Natural killer cell treated with Interleukin-12 subunit alpha and Interleukin-12 subunit beta and Interleukin-15 and Interleukin-18, amount 100 ng/mL, for 72 hours (primary cell): ENCODE measurements around the gene NUSAP1. TPM values are rescaled to one million over a fixed set of nuclear protein-coding genes. Genes with fewer than 3 reads are reported as not detected.
"Not testable (repeated sequence)": the region's sequence is repeated elsewhere in the genome, so short reads cannot be mapped to it uniquely, and the experiment has no call there.

ENCODE experiments used
- ATAC-seq, 2 donors: fragments of 150-1000 bp; cut with Tn5 transposase in 1 of 2; sonication (Bioruptor Pico), chemical (Tn5 transposase) in 1 of 2; 2 replicates each; pipeline ENCODE4 v1.10.0; 2021
- DNase-seq: peaks from one replicate; pipeline ENCODE4 v3.0.0; 2022; ENCODE audit warnings: low spot score
- H3K27ac Mint-ChIP-seq, 2 donors: 1 replicate in 1 of 2; 2 replicates in 1 of 2; pipeline ENCODE4 v1.8.0; 2022; ENCODE audit warnings: mixed read lengths in 2 of 2, mild to moderate bottlenecking in 1 of 2, moderate library complexity in 1 of 2
- H3K27me3 Mint-ChIP-seq, 2 donors: 1 replicate in 1 of 2; 2 replicates in 1 of 2; pipeline ENCODE4 v1.8.0; 2022; ENCODE audit warnings: mixed read lengths in 2 of 2
- H3K36me3 Mint-ChIP-seq: one replicate; pipeline ENCODE4 v1.8.0; 2022; ENCODE audit warnings: mixed read lengths
- H3K4me1 Mint-ChIP-seq, 2 donors: 1 replicate in 1 of 2; 2 replicates in 1 of 2; pipeline ENCODE4 v1.8.0; 2022; ENCODE audit warnings: low read depth in 2 of 2, mixed read lengths in 2 of 2, mild to moderate bottlenecking in 1 of 2
- H3K4me3 Mint-ChIP-seq: one replicate; pipeline ENCODE4 v1.8.0; 2022; ENCODE audit warnings: mixed read lengths
- H3K9me3 Mint-ChIP-seq: 2 replicates; pipeline ENCODE4 v1.8.0; 2022; ENCODE audit warnings: mixed read lengths
- total RNA-seq, 2 donors: library from RNA; stranded (reverse); gene quantifications; one replicate each; pipeline ENCODE4 v1.2.3, GENCODE V29; 2022

NUSAP1 gene
- total RNA-seq, 2 donors from 2014 or later, result 80.5 to 118 TPM

- DNase-seq, result no peak
- peaks cover 9% of the 10 kb centered on the region for H3K36me3 Mint-ChIP-seq
- no peak overlapping the region for H3K27ac Mint-ChIP-seq
- H3K27me3 Mint-ChIP-seq, result no peaks in the 10 kb centered on the region
- ATAC-seq, result no peak
- peaks cover 0 to 14% of the 10 kb centered on the region in 2 donors for H3K4me1 Mint-ChIP-seq
- no peak overlapping the region for H3K4me3 Mint-ChIP-seq
- no peaks in the 10 kb centered on the region for H3K9me3 Mint-ChIP-seq
These were observed 28.4 kb upstream of the NUSAP1 start for GRCh38 chr15:41304149-41304770.

- ATAC-seq, result no peak
- H3K4me3 Mint-ChIP-seq, result no peak overlapping the region
- H3K4me1 Mint-ChIP-seq, result peaks cover 0 to 8% of the 10 kb centered on the region in 2 donors
- DNase-seq, result no peak
- peaks cover 4% of the 10 kb centered on the region for H3K36me3 Mint-ChIP-seq
- H3K27ac Mint-ChIP-seq, result no peak overlapping the region
- H3K27me3 Mint-ChIP-seq, result no peaks in the 10 kb centered on the region
- no peaks in the 10 kb centered on the region for H3K9me3 Mint-ChIP-seq
These were observed 25.0 kb upstream of the NUSAP1 start for GRCh38 chr15:41307679-41308078.

GRCh38 chr15:41309226-41309905, 23.3 kb upstream of the NUSAP1 start:
- Mint-ChIP-seq H3K9me3 (no peaks in the 10 kb centered on the region), H3K4me1 (no peaks in the 10 kb centered on the region), H3K4me3 (no peak overlapping the region), H3K27ac (no peak overlapping the region), H3K36me3 (peaks cover 4% of the 10 kb centered on the region), H3K27me3 (no peaks in the 10 kb centered on the region)
- no peak for ATAC-seq
- DNase-seq, result no peak

DNA sequence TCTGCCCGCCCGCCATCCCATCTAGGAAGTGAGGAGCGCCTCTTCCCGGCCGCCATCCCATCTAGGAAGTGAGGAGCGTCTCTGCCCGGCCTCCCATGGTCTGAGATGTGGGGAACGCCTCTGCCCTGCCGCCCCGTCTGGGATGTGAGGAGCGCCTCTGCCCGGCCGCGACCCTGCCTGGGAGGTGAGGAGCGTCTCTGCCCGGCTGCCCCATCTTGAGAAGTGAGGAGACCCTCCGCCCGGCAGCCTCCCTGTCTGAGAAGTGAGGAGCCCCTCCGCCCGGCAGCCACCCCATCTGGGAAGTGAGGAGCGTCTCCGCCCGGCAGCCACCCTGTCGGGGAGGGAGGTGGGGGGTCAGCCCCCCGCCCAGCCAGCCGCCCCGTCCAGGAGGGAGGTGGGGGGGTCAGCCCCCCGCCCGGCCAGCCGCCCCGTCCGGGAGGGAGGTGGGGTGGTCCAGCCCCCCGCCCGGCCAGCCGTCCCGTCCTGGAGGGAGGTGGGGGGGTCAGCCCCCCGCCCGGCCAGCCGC, 11.8 kb upstream of the NUSAP1 start:
- DNase-seq, H3K27me3 Mint-ChIP-seq, ATAC-seq, H3K4me3 Mint-ChIP-seq, H3K9me3 Mint-ChIP-seq, H3K27ac Mint-ChIP-seq, H3K36me3 Mint-ChIP-seq, H3K4me1 Mint-ChIP-seq: not testable (repeated sequence)

- H3K4me1 Mint-ChIP-seq, result peaks cover 0 to 3% of the 10 kb centered on the region in 2 donors
- ATAC-seq (no peak), DNase-seq (no peak)
- no peak overlapping the region for H3K27ac Mint-ChIP-seq
- no peaks in the 10 kb centered on the region for H3K36me3 Mint-ChIP-seq
- no peaks in the 10 kb centered on the region for H3K9me3 Mint-ChIP-seq
- no peak overlapping the region for H3K4me3 Mint-ChIP-seq
- no peaks in the 10 kb centered on the region for H3K27me3 Mint-ChIP-seq
These were observed 9.1 kb upstream of the NUSAP1 start for GRCh38 chr15:41323611-41324010.

GRCh38 chr15:41331281-41331680, 1.4 kb upstream of the NUSAP1 start:
- Mint-ChIP-seq H3K36me3 (no peaks in the 10 kb centered on the region), H3K9me3 (no peaks in the 10 kb centered on the region), H3K27ac (peak overlapping the region; percentile 85 to 86), H3K4me3 (peak overlapping the region; percentile 90), H3K27me3 (no peaks in the 10 kb centered on the region), H3K4me1 (peaks cover 24 to 25% of the 10 kb centered on the region in 2 donors)
- no peak for ATAC-seq
- no peak for DNase-seq

DNA sequence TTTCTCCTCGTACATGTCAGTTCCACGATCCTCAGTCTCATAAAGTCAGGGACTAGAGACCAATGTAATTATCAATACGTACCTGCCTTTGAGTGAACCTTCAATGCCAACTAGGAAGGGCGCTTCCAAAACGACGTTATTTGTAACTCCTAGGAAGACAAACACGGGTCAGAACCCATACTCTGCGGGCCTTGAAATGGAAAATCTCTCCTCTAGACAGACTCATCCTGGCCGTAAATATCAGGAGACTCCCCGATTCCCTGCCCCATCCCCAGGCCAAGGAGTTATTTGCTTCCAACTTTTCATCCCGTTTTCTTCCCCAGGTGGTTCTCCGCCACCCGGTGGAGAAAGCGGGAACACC, 868 bp upstream of the NUSAP1 start:
- no peaks in the 10 kb centered on the region for H3K36me3 Mint-ChIP-seq
- no peaks in the 10 kb centered on the region for H3K27me3 Mint-ChIP-seq
- H3K4me1 Mint-ChIP-seq, result peaks cover 25 to 29% of the 10 kb centered on the region in 2 donors
- H3K4me3 Mint-ChIP-seq, result peak overlapping the region; percentile 90
- DNase-seq, result no peak
- ATAC-seq, result no peak
- H3K9me3 Mint-ChIP-seq, result no peaks in the 10 kb centered on the region
- peak overlapping the region; percentile 85 to 86 for H3K27ac Mint-ChIP-seq

DNA sequence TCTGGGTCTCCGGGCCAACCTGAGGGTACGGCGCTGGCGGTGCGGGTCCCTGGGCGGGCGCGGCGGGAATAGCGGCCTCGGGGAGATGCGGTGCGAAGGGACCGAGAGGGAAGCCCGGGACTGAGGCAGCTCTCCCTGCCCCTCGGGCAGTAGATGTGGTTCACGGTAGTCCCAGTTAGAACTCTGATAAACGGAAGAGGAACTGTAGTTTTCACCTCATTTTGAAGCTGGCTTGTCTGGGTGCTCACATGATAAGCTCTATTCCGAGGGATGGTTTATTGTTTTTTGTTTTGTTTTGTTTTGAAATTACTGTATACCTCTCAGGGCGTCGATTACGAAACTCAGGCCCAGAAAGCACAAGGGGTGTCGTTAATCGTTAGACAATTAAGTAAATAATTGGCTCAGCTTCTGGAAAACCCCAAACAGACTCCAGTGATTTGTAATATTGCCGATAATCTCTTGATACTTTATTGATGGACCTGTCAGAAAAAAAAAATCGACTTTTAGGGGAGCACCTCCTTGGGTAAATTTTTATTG, 413 bp downstream of the NUSAP1 start:
- peaks cover 4% of the 10 kb centered on the region for H3K36me3 Mint-ChIP-seq
- no peaks in the 10 kb centered on the region for H3K27me3 Mint-ChIP-seq
- peak overlapping the region; percentile 85 to 86 for H3K27ac Mint-ChIP-seq
- no peak for DNase-seq
- peak overlapping the region; percentile 90 for H3K4me3 Mint-ChIP-seq
- H3K4me1 Mint-ChIP-seq, result peaks cover 25 to 36% of the 10 kb centered on the region in 2 donors
- peak in 1 of 2 donors; percentile 13 for ATAC-seq
- no peaks in the 10 kb centered on the region for H3K9me3 Mint-ChIP-seq

- DNase-seq (no peak), ATAC-seq (no peak)
- Mint-ChIP-seq H3K9me3 (no peaks in the 10 kb centered on the region), H3K36me3 (peaks cover 4% of the 10 kb centered on the region), H3K27ac (peak overlapping the region; percentile 16 to 76), H3K4me1 (peaks cover 28 to 36% of the 10 kb centered on the region in 2 donors), H3K4me3 (peak overlapping the region; percentile 90), H3K27me3 (no peaks in the 10 kb centered on the region)
These were observed 1.8 kb downstream of the NUSAP1 start for GRCh38 chr15:41334293-41335120.

- DNase-seq (no peak), ATAC-seq (no peak)
- Mint-ChIP-seq H3K4me1 (peaks cover 29 to 34% of the 10 kb centered on the region in 2 donors), H3K36me3 (peaks cover 16% of the 10 kb centered on the region), H3K9me3 (no peaks in the 10 kb centered on the region), H3K4me3 (no peak overlapping the region), H3K27ac (no peak overlapping the region), H3K27me3 (no peaks in the 10 kb centered on the region)
These were observed 3.9 kb downstream of the NUSAP1 start for GRCh38 chr15:41336549-41336948.

- Mint-ChIP-seq H3K4me3 (no peak overlapping the region), H3K27ac (no peak overlapping the region), H3K36me3 (peaks cover 21% of the 10 kb centered on the region), H3K4me1 (peaks cover 29 to 34% of the 10 kb centered on the region in 2 donors), H3K27me3 (no peaks in the 10 kb centered on the region), H3K9me3 (no peaks in the 10 kb centered on the region)
- DNase-seq (no peak), ATAC-seq (no peak)
These were observed 4.4 kb downstream of the NUSAP1 start for GRCh38 chr15:41337047-41337446.

GRCh38 chr15:41337631-41338522, 5.2 kb downstream of the NUSAP1 start:
- peak overlapping the region; percentile 1 for H3K4me3 Mint-ChIP-seq
- no peaks in the 10 kb centered on the region for H3K27me3 Mint-ChIP-seq
- peak overlapping the region in 1 of 2 donors; percentile 4 for H3K27ac Mint-ChIP-seq
- H3K4me1 Mint-ChIP-seq, result peaks cover 27 to 28% of the 10 kb centered on the region in 2 donors
- H3K36me3 Mint-ChIP-seq, result peaks cover 22% of the 10 kb centered on the region
- no peak for DNase-seq
- no peak for ATAC-seq
- no peaks in the 10 kb centered on the region for H3K9me3 Mint-ChIP-seq

- no peak overlapping the region for H3K27ac Mint-ChIP-seq
- H3K4me3 Mint-ChIP-seq, result no peak overlapping the region
These were observed 7.6 kb downstream of the NUSAP1 start for GRCh38 chr15:41340189-41340695.

More at GRCh38 chr15:41340189-41340695, 7.6 kb downstream of the NUSAP1 start:
- DNase-seq (no peak), ATAC-seq (no peak)
- no peaks in the 10 kb centered on the region for H3K27me3 Mint-ChIP-seq
- H3K36me3 Mint-ChIP-seq, result peaks cover 22% of the 10 kb centered on the region
- no peaks in the 10 kb centered on the region for H3K9me3 Mint-ChIP-seq
- H3K4me1 Mint-ChIP-seq, result peaks cover 15 to 20% of the 10 kb centered on the region in 2 donors
